Upper lobe of left lung (tissue), 4 donors: ENCODE measurements around the gene SSBP3.
"Not testable (repeated sequence)": the region's sequence is repeated elsewhere in the genome, so short reads cannot be mapped to it uniquely, and the experiment has no call there.

Source experiments
- CTCF ChIP-seq, 6 experiments: fragments of 450-650 bp in 4 of 6; fragments of 200-600 bp in 2 of 6; sonication (generic) in 2 of 6; IDR thresholded peaks; one replicate each; pipeline ENCODE4 v1.5.1; 2016 to 2019; ENCODE audit warnings: antibody characterized with exemption in 6 of 6
- EP300 ChIP-seq, 4 donors: sonication (generic); formaldehyde crosslinking; IDR thresholded peaks; one replicate each; pipeline ENCODE4 v1.5.1; 2017; ENCODE audit warnings: antibody characterized with exemption in 4 of 4, control low read depth in 2 of 4
- POLR2A ChIP-seq, 4 donors: fragments of 450-650 bp; IDR thresholded peaks; one replicate each; pipeline ENCODE4 v1.5.1; 2016 to 2017; ENCODE audit warnings: antibody characterized with exemption in 4 of 4, mild to moderate bottlenecking in 2 of 4
- POLR2AphosphoS5 ChIP-seq, 2 donors: sonication (generic); formaldehyde crosslinking; IDR thresholded peaks; one replicate each; pipeline ENCODE4 v1.5.1; 2017; ENCODE audit warnings: antibody characterized with exemption in 2 of 2

GRCh38 chr1:54447081-54447480, 40.9 kb upstream of the SSBP3 start:
- TF ChIP-seq CTCF, POLR2A, POLR2AphosphoS5, EP300 (IDR thresholded peaks at IDR 0.05): not testable (repeated sequence)
